H9 (cell line): ENCODE data around the gene ITPKC. TPM values are rescaled to one million over a fixed set of nuclear protein-coding genes. Genes with fewer than 3 reads are reported as not detected.

Experiments
- DNase-seq: peaks from one replicate; pipeline ENCODE4 v3.0.0-alpha.2; 2017
- H2AFZ ChIP-seq: one replicate; pipeline ENCODE4 v1.6.1; 2013; ENCODE audit warnings: mild to moderate bottlenecking, low read length, control low read depth, moderate library complexity
- H2AK5ac ChIP-seq: 2 replicates; pipeline ENCODE4 v1.6.1; 2013; ENCODE audit warnings: low read length, control low read depth, mixed read lengths; ENCODE audit not compliant: insufficient read length
- H2BK120ac ChIP-seq: one replicate; pipeline ENCODE4 v1.6.1; 2013; ENCODE audit warnings: low read depth, mild to moderate bottlenecking, low read length, control low read depth, inconsistent platforms; ENCODE audit not compliant: poor library complexity, severe bottlenecking
- H2BK12ac ChIP-seq: 2 replicates; pipeline ENCODE4 v1.6.1; 2013; ENCODE audit warnings: low read length, control low read depth, mixed read lengths, low read depth; ENCODE audit not compliant: insufficient read length
- H2BK15ac ChIP-seq: 2 replicates; pipeline ENCODE4 v1.6.1; 2013; ENCODE audit warnings: low read depth, low read length, control low read depth
- H2BK20ac ChIP-seq: one replicate; pipeline ENCODE4 v1.6.1; 2013; ENCODE audit warnings: low read depth, mild to moderate bottlenecking, low read length, control low read depth, inconsistent platforms; ENCODE audit not compliant: poor library complexity, severe bottlenecking
- H2BK5ac ChIP-seq: 2 replicates; pipeline ENCODE4 v1.6.1; 2013; ENCODE audit warnings: low read length, control low read depth, mixed read lengths; ENCODE audit not compliant: insufficient read length
- H3K14ac ChIP-seq: 2 replicates; pipeline ENCODE4 v1.6.1; 2013; ENCODE audit warnings: low read length, control low read depth; ENCODE audit not compliant: insufficient read depth
- H3K18ac ChIP-seq: 2 replicates; pipeline ENCODE4 v1.6.1; 2013; ENCODE audit warnings: low read depth, mild to moderate bottlenecking, mixed read lengths, low read length, control low read depth; ENCODE audit not compliant: insufficient read length
- H3K23ac ChIP-seq: 2 replicates; pipeline ENCODE4 v1.6.1; 2013; ENCODE audit warnings: low read length, control low read depth, mixed read lengths, low read depth; ENCODE audit not compliant: insufficient read length
- H3K23me2 ChIP-seq: 2 replicates; pipeline ENCODE4 v1.6.1; 2013; ENCODE audit warnings: low read depth, mild to moderate bottlenecking, mixed read lengths, low read length, control low read depth; ENCODE audit not compliant: insufficient read length, poor library complexity, severe bottlenecking
- H3K27ac ChIP-seq: 2 replicates; pipeline ENCODE4 v1.5.1; 2013; ENCODE audit warnings: low read length, control low read depth, mixed read lengths, low read depth; ENCODE audit not compliant: insufficient read length
- H3K27me3 ChIP-seq: 2 replicates; pipeline ENCODE4 v1.6.1; 2013; ENCODE audit warnings: low read length, control low read depth, inconsistent platforms; ENCODE audit not compliant: insufficient read depth
- H3K4ac ChIP-seq: 2 replicates; pipeline ENCODE4 v1.6.1; 2013; ENCODE audit warnings: low read depth, mild to moderate bottlenecking, control low read depth, inconsistent platforms, low read length, moderate library complexity
- H3K4me1 ChIP-seq: 2 replicates; pipeline ENCODE4 v1.6.1; 2013; ENCODE audit warnings: low read length, control low read depth, inconsistent platforms; ENCODE audit not compliant: insufficient read depth
- H3K4me2 ChIP-seq: 2 replicates; pipeline ENCODE4 v1.6.1; 2013; ENCODE audit warnings: low read length, control low read depth, mixed read lengths; ENCODE audit not compliant: insufficient read length, insufficient read depth
- H3K56ac ChIP-seq: 2 replicates; pipeline ENCODE4 v1.6.1; 2013; ENCODE audit warnings: low read depth, mild to moderate bottlenecking, mixed read lengths, low read length, control low read depth; ENCODE audit not compliant: insufficient read length
- H3K79me1 ChIP-seq: 2 replicates; pipeline ENCODE4 v1.6.1; 2013; ENCODE audit warnings: low read depth, mild to moderate bottlenecking, moderate library complexity, low read length, control low read depth, inconsistent platforms; ENCODE audit not compliant: insufficient read depth, poor library complexity, severe bottlenecking
- H3K79me2 ChIP-seq: 2 replicates; pipeline ENCODE4 v1.6.1; 2013; ENCODE audit warnings: low read length, control low read depth, inconsistent platforms; ENCODE audit not compliant: insufficient read depth
- H3K9ac ChIP-seq: 2 replicates; pipeline ENCODE4 v1.6.1; 2013; ENCODE audit warnings: low read length, control low read depth, mixed read lengths; ENCODE audit not compliant: insufficient read length; ENCODE audit errors: extremely low read depth
- H3K9me3 ChIP-seq: one replicate; pipeline ENCODE4 v1.6.1; 2013; ENCODE audit warnings: low read depth, low read length, inconsistent platforms; ENCODE audit not compliant: control insufficient read depth
- H3T11ph ChIP-seq: one replicate; pipeline ENCODE4 v1.6.1; 2013; ENCODE audit warnings: mild to moderate bottlenecking, low read length, control low read depth, inconsistent platforms
- H4K20me1 ChIP-seq: one replicate; pipeline ENCODE4 v1.6.1; 2013; ENCODE audit not compliant: control insufficient read depth, insufficient read length, insufficient read depth
- H4K5ac ChIP-seq: 2 replicates; pipeline ENCODE4 v1.6.1; 2013; ENCODE audit warnings: low read depth, mild to moderate bottlenecking, mixed read lengths, low read length, control low read depth; ENCODE audit not compliant: insufficient read length
- H4K8ac ChIP-seq: replicated peaks from 2 replicates; pipeline ENCODE4 v1.6.1; 2013; ENCODE audit warnings: low read length, control low read depth, mixed read lengths, low read depth; ENCODE audit not compliant: insufficient read length
- H4K91ac ChIP-seq: 2 replicates; pipeline ENCODE4 v1.6.1; 2013; ENCODE audit warnings: low read depth, mild to moderate bottlenecking, moderate library complexity, mixed read lengths, low read length, control low read depth; ENCODE audit not compliant: insufficient read length
- H3K27ac Mint-ChIP-seq, 3 experiments: 2 replicates in 2 of 3; 3 replicates in 1 of 3; pipeline ENCODE4 v1.8.0; 2020 to 2021; ENCODE audit warnings: mixed read lengths in 3 of 3, mild to moderate bottlenecking in 1 of 3, moderate library complexity in 1 of 3
- H3K27me3 Mint-ChIP-seq: 2 replicates; pipeline ENCODE4 v1.8.0; 2021; ENCODE audit warnings: low read depth, mild to moderate bottlenecking, moderate library complexity, mixed read lengths
- H3K36me3 Mint-ChIP-seq, 3 experiments: 2 replicates in 2 of 3; 3 replicates in 1 of 3; pipeline ENCODE4 v1.8.0; 2020 to 2021; ENCODE audit warnings: low read depth in 3 of 3, mixed read lengths in 3 of 3; ENCODE audit not compliant: insufficient read depth in 1 of 3
- H3K4me1 Mint-ChIP-seq, 2 experiments: 2 replicates each; pipeline ENCODE4 v1.8.0; 2020; ENCODE audit warnings: mixed read lengths in 2 of 2
- H3K4me3 Mint-ChIP-seq, 2 experiments: 2 replicates in 1 of 2; 3 replicates in 1 of 2; pipeline ENCODE4 v1.8.0; 2020 to 2021; ENCODE audit warnings: mild to moderate bottlenecking in 2 of 2, mixed read lengths in 2 of 2, moderate library complexity in 1 of 2
- H3K9me3 Mint-ChIP-seq, 2 experiments: 2 replicates in 1 of 2; 3 replicates in 1 of 2; pipeline ENCODE4 v1.8.0; 2020; ENCODE audit warnings: mild to moderate bottlenecking in 2 of 2, mixed read lengths in 2 of 2, moderate library complexity in 1 of 2
- CTCF ChIP-seq: fragments of 200-600 bp; sonication (generic); conservative IDR thresholded peaks from 3 replicates; pipeline ENCODE4 v1.8.0; 2021; ENCODE audit warnings: antibody characterized with exemption, mild to moderate bottlenecking
- WGBS: extraction: QIAGEN DNeasy Blood & Tissue Kit; methylation state at CpG from one replicate; pipeline ENCODE4 v1.1.7; 2013; ENCODE audit warnings: missing lambda C conversion rate, low lambda C conversion rate, mixed read lengths; ENCODE audit not compliant: insufficient read length; ENCODE audit errors: extremely low coverage; 5-methylcytosine and 5-hydroxymethylcytosine counted together
- total RNA-seq: library from RNA; stranded (reverse); gene quantifications from 2 replicates; pipeline ENCODE4 v1.2.1, GENCODE V29; 2021

The ITPKC gene
- total RNA-seq, 1 experiment from 2014 or later, result 11.2 TPM

GRCh38 chr19:40704491-40705361, 12.2 kb upstream of the ITPKC start:
- H3K27ac Mint-ChIP-seq, result no peak overlapping the region
- no peak overlapping the region for H3K4me3 Mint-ChIP-seq

More at GRCh38 chr19:40704491-40705361, 12.2 kb upstream of the ITPKC start:
- no peak overlapping the region for H3K56ac ChIP-seq
- Mint-ChIP-seq H3K4me1 (peaks cover 5 to 13% of the 10 kb centered on the region in 2 experiments; a peak in 3 of 4 replicates), H3K36me3 (peaks cover 29 to 66% (median 63%) of the 10 kb centered on the region in 3 experiments), H3K9me3 (no peaks in the 10 kb centered on the region), H3K27me3 (no peaks in the 10 kb centered on the region; the same call in 1 of the 2 replicates)
- no peak overlapping the region for H2BK5ac ChIP-seq
- H2AFZ ChIP-seq, result no peak overlapping the region
- no peaks in the 10 kb centered on the region for H4K20me1 ChIP-seq
- H3K27ac ChIP-seq, result no peak overlapping the region
- no peak for DNase-seq
- H2BK20ac ChIP-seq, result no peak overlapping the region
- no peak overlapping the region for H4K8ac ChIP-seq
- no peak overlapping the region for H2BK120ac ChIP-seq
- no peaks in the 10 kb centered on the region for H3K9me3 ChIP-seq
- WGBS, result no CpG with 5 or more reads among the region's 18 CpGs
- no peak overlapping the region for H4K91ac ChIP-seq
- H3K18ac ChIP-seq, result no peak overlapping the region
- no peak overlapping the region for H3K4ac ChIP-seq
- H3K9ac ChIP-seq, result no peak overlapping the region
- H2BK15ac ChIP-seq, result no peak overlapping the region
- no peak for TF ChIP-seq CTCF
- no peak overlapping the region for H3T11ph ChIP-seq
- no peak overlapping the region; the same call in 1 of the 2 replicates for H3K14ac ChIP-seq
- H2BK12ac ChIP-seq, result no peak overlapping the region
- no peak overlapping the region for H4K5ac ChIP-seq
- no peaks in the 10 kb centered on the region for H3K23me2 ChIP-seq
- H2AK5ac ChIP-seq, result no peak overlapping the region
- no peaks in the 10 kb centered on the region for H3K27me3 ChIP-seq
- no peaks in the 10 kb centered on the region for H3K79me1 ChIP-seq
- no peaks in the 10 kb centered on the region for H3K4me1 ChIP-seq
- H3K23ac ChIP-seq, result no peak overlapping the region
- no peak overlapping the region for H3K4me2 ChIP-seq
- no peaks in the 10 kb centered on the region for H3K79me2 ChIP-seq
